CD4-positive, alpha-beta T cell treated with Interleukin-17A for 1 hour (primary cell): ENCODE data around the gene LRRC8C.
"Not testable (repeated sequence)": the region's sequence is repeated elsewhere in the genome, so short reads cannot be mapped to it uniquely, and the experiment has no call there.

Source experiments
- DNase-seq: peaks from one replicate; pipeline ENCODE4 v3.0.0-alpha.2; 2020

Gene LRRC8C

DNA sequence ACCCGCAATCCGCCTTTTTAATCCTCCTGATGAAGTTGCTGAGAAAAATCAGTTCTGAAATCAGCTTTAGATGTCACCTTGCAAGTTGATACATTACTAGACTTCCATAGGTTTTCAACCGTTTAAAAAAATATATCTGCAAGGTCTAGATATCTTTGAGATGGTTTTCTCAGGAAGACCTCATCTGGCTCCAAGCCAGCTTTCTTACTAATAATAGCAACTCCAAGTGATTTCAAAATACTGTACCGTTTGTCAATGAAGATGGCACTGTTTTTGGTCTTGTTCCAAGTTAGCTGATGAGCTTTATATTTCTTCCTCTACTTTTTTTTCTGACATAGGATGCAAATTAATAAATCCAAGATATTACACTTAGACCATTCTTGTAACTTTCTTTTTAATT, 40.3 kb downstream of the LRRC8C start:
- DNase-seq = no peak

DNA sequence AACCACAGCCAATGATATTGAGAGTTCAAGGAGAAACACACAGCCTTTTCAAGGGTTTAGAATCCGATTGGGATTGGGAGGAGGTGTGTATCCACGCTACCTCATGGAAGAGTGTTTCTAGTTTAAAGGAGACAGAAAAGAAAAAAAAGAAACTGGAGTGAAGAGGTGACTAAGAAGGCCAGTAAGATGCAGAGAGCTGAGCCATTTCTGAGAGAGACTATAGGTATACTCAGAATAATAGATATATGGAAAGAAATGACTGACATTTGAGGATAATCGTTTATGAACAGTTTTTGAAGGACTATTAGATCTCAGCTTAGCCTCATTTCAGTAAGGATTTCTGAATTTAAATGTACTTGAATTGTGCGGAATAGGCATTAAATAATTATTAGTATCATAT, 42.8 kb downstream of the LRRC8C start:
- DNase-seq = no peak

DNA sequence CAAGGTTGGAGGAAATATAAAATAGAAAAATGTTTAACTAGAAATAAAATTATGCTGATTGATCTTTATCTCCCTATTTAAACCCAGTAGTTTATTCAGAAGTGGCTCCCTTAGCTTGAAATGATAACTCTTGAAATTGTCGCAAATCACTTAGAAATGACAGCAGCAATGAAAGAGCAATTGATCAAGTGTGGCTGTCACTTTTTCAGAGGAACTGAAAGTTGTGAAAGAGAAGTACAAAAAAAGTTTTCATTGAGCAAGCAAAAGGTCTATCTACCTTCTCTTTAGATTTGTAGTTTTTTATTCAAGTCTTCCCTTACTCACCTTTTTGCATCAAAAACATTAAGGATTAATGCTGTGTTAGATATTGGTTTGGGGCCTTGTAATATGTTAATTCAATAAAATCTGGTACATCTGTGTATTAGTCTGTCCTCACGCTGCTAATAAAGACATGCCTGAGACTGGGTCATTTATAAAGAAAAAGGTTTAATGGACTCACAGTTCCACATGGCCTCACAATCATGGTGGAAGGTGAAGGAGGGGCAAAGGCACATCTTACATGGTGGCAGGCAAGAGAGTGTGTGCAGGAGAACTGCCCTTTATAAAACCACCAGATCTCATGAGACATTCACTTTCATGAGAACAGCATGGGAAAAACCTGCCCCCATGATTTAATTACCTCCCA, 48.3 kb downstream of the LRRC8C start:
- DNase-seq = no peak

DNA sequence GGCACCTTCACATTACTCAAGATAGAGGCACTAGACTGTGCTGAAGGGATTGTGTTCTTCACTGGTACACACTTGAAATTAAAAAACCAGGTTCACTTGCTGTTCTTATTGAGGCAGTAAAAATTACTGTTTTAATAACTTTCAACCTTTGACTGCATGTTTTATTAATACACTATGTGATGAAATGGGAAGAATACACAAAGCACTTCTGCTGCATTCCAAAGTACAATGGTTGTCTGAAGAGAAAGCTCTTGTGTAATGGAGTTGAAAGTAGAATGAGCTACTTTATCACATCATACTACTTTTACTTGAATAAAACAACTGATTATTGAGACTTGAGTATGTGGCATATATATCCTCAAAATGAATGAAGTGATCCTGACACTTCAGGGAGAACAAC, 49.7 kb downstream of the LRRC8C start:
- no peak for DNase-seq

DNA sequence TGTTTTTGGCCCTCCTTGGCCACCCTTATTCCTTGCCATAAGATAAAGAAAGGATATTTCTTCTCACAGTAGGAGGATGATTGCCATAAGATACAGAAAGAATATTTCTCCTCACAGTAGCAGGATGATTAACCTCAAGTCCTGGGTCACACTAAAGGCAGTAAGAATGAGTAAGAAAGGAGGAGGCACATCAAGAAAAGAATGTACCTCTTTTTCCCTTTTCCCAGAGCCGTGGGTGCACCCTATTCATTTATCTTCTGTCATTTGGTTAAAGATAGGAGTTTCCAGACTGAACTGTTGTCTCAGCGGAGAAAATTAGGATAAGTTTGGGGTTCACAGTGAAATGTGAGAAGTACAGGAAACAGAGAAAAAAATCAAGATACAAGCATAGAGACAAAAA, 52.5 kb downstream of the LRRC8C start:
- DNase-seq = no peak

DNA sequence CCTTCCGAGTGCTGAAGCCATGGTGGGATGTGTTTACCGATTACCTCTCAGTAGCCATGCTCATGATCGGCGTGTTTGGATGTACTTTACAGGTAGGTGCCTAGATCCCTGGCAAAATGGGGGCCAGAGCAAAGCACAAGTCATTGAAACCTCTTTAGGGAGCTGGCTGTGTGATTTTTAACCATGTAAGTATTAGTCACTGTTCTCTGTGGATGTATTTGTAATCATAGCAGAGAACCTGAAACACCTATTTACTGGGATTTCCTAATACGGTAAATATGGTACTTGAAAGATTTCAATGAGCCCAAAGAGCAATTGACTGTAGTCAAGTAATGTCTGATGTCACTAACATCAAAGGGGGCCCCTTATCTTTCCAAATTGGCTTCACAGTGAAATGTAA, 53.6 kb downstream of the LRRC8C start:
- DNase-seq = no peak

DNA sequence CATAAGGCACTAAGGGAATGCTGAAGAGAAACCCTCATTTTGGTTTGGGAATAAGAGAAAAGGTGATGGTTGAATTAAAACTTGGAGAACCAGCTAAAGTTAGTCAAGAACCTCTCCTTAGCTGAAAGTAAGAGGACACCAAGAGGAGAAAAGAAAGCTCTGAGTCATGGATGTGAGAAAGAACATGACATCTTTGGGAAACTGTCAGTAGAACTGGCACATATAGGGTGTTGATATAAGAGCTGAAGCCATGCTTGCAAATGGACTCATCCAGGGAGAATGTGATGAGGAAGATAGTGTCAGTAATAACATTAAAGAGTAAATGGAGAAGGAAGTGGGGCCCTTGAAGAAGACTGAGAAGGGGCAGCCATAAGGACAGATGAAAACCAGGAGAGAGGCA, 54.3 kb downstream of the LRRC8C start:
- no peak for DNase-seq

DNA sequence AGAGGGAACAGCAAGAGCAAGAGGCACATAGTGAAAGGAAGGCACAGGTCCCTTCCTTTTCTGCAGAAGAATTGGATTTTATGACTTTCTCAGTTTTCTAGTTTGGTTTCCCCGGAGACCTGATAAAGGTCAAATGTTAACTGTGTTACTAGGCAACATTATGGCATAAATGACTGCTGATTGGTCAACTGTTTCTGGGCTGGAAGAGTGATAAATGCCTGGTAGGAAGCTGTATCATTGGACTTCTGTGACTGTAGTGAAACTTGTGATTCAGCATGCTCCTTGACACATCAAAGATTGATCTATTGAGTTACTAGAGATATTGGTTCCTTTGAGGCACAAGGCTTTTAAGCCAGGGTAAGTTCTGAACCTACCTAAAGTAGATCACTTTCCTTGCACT, 55.7 kb downstream of the LRRC8C start:
- DNase-seq = no peak

DNA sequence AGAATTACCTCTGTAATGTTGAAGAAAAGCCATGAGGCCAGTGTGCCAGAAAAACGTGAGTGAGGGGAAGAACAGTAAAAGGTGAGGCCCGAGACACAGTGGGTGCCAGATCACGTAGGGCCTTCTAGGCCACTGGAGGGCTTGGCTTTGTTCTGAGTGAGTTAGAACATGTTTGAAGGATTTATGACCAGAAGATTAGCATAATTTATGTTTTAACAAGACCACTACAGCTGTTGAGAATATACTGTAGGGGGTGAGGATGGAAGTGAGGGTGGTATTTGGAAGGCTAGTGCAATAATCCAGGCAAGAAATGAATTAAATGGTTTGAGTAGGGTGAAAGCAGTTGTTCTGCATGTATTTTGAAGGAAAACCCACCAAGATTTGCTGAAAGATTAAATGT, 56.3 kb downstream of the LRRC8C start:
- DNase-seq = no peak

DNA sequence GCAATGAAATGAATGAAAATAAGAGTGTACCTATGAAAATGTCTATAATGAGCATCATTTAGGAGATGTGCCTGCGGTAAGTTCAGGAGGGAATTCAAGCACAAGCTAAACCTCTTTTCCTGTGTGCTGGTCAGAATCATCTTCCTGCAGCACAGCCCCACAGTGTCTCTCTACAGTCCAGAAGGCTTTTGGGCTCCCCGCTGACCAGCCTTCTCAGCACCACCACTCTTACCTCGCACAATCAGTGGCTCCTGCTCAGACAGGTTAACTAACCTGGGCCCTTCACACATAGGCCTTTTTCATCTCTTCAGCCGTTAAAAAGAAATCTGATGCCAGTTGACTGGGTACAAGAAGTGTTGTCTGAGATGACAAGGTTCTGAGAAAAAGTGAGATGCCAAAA, 57.7 kb downstream of the LRRC8C start:
- DNase-seq = no peak

DNA sequence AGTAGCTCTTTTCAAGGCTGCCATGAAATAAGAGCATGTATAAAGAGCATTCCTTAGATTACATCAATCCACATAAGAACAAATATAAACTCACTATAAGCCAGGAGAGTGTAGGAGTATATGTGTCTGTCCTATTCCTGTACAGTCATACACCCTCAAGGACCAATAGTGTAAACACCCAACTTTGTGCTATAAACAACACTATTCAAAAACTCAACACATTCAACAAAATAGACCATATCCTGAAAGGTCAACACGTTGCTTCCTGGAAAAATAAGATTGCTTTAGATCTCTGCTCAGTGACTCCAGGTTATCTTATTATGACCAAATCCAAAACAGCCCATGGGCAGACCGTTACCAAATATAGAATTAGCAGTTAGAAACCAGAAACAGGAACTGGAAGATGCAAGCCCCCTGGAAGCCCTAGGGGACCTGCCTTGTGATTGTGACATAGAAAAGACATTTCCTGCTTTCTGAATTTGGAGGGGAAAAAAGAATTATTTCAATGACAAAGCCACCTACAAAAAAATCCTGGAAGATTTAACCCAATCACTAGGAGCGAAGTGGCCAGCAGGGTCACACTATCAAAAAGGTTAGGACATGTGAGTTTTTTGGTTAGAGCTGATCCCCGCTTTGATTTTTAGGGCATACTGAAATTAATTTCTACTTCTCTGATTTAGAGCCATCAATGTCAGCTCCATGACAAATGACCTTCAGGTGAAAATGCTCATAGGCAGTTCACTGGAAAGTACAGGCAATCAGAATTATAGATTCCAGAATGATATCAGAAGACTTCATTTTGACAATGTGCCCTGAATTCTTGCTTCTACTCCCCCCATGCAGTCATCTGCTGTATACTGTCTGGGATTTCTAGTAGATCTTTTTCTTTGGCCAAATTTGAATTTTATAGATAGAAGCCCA, 59.9 kb downstream of the LRRC8C start:
- DNase-seq = no peak

DNA sequence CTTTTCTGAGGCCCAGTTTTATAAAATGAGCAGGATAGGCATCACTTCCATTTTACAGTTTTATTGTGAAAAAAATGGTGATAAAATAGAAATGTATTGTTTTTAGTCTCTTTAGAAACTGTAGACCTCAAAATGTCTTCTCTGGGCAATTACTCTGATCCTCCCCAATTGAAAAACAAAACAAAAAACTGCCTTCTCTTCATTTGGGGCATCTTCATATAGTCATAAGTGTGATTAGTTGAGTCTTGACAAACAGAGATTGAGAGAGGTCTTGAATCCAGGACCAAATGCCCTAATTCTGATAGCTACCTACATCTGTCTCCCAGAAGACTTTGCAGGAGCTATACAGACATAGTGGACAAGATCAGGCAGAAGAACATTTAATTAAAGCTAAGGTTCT, 62.9 kb downstream of the LRRC8C start:
- no peak for DNase-seq

DNA sequence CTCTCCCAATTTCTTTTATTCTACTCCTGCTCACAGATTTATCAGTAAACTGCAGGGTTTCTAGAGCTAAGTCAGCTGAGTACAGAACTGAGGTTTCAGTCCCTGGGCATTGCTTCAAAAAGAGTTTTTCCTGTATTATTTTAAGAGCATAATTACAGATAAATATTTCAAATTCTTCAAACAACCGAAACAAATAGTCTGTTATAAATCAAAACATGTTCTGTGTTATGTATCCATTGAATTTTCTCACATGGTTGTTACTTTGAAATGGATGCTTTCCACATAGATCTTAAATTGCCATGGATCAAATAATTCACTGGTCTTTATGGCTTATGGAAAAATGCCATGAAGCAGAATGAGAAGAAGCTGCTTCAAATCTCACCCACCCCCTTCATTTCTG, 64.5 kb downstream of the LRRC8C start:
- no peak for DNase-seq

DNA sequence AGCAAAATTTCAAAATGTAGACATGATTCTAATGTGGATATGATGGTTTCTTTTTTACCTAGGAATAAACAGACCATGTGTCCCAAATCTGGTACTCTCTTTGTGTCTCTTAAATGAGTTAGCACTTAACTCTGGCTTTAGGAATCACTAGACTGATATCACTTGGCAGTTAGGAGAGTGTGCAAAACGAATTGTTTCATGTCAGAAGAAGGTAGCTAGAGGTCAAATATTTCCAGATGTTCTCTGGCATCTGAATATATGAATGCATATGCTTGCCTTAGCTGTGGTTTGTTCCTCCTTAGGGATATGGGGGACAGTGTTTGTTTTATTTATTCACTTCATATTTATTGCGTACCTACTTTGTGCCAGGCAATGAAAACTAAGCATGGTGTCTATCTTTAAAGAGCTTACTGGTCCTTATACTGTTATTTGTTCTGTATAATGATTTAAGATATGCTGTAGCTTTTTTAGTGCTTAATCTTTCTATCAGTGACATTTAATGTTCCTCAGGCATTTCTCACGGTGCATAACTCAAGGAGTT, 65.2 kb downstream of the LRRC8C start:
- DNase-seq = no peak

DNA sequence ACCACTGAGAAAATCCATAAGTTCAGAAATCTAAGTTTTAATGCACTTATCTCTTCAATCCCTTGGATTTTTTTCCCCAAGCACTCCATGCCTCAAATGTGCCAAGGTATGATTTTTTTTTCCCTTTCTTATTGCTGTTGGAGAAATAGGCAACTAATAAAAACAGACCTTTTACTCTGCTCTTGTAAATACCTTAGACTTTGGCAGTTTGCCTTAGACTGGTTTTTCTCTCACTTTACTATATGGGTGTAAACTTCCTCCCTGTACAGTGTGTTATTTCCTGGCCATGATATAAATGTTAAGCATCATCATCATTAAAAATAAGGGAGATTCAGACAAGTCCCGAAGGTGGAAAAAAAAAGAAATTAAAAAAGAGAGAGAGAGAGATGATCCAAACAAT, 65.7 kb downstream of the LRRC8C start:
- DNase-seq = peak; percentile 58

DNA sequence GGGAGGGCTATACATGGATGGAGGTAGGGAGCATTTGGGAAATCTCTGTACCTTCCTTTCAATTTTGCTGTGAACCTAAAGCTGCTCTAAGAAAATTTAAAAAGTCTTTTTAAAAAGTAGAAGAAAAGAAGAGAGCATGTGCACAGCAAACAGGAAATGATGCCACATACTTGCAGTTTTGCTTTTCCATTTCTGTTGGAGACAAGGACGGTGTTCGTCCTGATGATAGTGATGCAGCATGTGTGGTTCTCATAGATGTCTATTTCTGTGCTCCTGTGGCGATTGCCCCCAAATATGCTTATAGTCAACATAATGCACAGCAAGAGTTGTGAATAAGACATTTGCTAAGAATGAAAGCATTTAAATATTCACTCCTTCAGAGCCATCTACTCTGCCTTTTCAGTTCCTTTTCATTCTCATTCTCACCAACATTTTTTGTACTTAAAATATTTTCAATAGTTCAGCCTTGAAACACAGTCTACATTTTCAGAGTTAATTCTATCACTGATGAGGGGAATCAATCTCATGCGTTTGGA, 66.6 kb downstream of the LRRC8C start:
- no peak for DNase-seq

DNA sequence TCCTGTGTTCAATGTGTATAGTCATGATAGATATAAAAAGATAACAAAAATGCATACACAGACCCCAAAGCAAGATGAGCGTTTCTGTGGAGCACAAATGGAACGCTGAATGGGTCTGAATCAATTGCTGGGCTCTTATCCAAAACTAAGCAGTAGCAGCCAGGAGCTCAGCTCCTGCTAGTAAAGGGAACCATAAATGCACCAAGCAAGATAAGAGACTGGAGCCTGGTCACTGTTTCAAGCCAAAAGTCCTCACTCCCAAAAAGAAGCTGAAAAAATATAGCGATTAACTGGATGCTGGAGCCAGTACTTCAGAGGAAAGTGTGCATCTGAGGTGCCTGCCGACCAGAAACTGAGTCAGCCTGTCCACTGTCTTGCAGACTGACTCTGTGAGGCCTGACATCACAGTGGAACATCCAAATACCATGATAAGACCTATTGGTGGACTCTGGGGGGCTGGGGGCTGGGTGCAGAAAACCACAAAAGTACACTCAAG, 68.9 kb downstream of the LRRC8C start:
- DNase-seq = no peak

DNA sequence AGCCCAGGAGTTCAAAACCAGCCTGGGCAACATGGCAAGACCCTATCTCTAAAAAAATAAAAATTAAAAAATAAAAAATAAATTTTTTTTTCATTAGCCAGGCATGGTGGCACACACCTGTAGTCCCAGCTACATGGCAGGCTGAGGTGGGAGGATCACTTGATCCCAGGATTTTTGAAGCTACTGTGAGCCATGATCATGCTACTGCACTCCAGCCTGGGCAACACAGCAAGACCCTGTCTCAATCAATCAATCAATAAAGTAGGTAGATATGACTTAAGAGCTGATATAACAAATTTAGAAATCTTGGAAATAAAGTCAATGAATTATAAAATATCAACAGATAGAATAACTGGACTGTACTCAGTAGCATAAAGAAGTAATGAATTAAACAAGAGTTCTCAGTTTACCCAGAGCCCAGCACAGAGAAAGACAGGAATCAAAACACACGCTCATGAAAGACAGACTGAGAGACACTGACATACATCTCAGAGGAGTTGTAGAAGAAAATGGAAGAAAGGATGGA, 69.7 kb downstream of the LRRC8C start:
- DNase-seq = no peak

DNA sequence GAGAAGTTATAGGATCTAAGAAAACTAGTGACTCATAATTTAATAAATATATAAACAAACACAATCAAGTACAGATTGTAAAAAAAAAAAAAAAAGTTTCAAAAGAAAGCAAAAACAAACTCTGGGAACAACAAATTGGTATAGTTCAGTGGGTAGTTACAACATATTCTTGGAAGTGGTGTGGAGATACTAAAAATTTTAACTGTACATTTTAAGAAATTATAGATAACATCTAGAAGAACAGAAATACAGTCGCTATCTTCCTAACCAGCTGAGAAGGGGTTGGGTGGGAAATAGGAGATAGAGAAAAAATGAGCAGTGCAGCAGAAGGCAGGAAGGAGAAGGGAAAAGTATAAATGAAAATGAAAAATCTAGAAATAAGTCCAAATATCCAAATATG, 70.5 kb downstream of the LRRC8C start:
- DNase-seq = no peak

DNA sequence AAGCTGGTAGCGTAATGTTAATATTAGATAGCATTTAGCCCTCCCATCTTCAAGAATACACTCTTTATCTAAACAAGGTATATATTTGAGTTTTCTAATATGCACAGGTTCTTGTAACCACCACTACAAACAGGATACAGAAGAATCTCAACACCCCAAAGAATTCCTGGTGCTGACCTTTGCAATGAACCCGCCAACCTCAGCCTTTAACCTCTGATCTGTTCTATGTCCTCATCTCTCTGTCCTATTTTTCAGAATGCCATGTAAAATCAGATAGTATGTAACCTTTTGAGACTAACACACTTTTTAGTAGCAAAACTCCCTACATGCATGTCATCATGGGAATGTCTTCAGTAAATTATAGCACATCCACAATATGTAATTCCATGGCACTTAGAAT, 71.1 kb downstream of the LRRC8C start:
- DNase-seq = no peak

DNA sequence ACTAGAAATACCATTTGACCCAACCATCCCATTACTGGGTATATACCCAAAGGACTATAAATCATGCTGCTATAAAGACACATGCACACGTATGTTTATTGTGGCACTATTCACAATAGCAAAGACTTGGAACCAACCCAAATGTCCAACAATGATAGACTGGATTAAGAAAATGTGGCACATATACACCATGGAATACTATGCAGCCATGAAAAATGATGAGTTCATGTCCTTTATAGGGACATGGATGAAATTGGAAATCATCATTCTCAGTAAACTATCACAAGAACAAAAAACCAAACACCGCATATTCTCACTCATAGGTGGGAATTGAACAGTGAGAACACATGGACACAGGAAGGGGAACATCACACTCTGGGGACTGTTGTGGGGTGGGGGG, 72.0 kb downstream of the LRRC8C start:
- DNase-seq = not testable (repeated sequence)

DNA sequence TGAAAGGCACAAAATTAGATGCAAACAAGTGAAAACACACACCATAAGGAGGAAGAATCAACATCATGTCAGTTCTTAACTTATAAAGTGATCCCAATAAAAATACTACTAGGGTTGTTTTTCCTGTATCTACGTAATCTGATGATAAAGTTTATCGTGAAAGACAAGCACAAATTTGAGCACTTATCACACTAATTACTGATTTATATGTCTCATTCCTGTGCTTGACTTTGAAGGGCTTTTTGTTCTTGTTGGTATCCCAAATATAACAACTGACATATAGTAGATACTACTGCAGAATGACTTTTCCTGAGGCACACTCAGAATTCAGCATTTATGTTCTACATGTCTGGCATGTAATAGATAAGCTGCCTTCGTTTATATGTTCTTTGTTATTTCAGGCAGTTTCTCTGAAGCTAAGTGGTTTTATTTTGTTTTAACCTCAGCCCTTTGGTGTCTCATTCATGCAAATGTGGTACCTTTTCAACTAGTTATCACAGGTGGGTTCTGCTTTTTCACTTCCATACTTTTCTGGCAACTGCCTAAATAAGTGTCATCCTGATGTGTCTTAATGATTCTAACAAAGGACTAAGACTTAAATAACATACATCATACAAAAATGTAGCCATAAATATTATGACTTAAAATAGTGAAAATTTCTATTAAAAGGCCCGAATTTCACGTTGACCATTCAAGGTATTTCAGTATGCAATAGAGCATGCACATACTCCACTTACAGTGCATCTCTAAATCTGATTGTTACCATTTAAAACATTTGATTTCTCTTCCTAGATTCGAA, 73.2 kb downstream of the LRRC8C start:
- no peak for DNase-seq

DNA sequence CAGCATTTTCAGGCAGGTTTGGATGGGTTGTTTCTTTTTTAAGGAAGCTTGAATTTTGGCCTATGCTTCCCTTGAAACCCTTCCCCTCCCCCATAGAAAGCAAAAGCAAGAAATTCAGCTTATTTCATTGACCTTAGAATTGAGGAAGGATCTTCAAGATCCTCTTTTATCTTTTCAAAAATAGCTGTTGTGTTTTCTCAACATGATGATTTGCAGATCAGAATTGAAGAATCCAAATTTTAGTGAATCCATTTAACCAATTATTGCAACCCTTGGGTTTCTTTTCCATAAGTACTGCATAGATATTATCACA, 73.7 kb downstream of the LRRC8C start:
- DNase-seq = no peak
